SKM-1 treated with dmso at 0.1 percent for 144 hours (cell line): ENCODE data around the gene SPAG17.
"Not testable (repeated sequence)": the region's sequence is repeated elsewhere in the genome, so short reads cannot be mapped to it uniquely, and the experiment has no call there.

ENCODE experiments used
- DNase-seq: peaks from one replicate; lab custom pipeline; 2025; ENCODE audit not compliant: unreplicated experiment; lab: John Stamatoyannopoulos, UW

Gene SPAG17

GRCh38 chr1:117985239-117985638 is 199.8 kb downstream of the SPAG17 start:
- DNase-seq = no peak

- DNase-seq = no peak
Observed at GRCh38 chr1:117981455-117982192, 203.4 kb downstream of the SPAG17 start.

- DNase-seq = no peak
Observed at GRCh38 chr1:117976381-117976780, 208.6 kb downstream of the SPAG17 start.

- no peak for DNase-seq
Observed at GRCh38 chr1:117971777-117972176, 213.3 kb downstream of the SPAG17 start.

GRCh38 chr1:117970252-117970651 is 214.8 kb downstream of the SPAG17 start:
- no peak for DNase-seq

GRCh38 chr1:117967881-117968280 is 217.1 kb downstream of the SPAG17 start:
- no peak for DNase-seq

- DNase-seq = peak; percentile 22
Observed at GRCh38 chr1:117967477-117967876, 217.6 kb downstream of the SPAG17 start.

- DNase-seq = no peak
Observed at GRCh38 chr1:117964290-117965038, 220.6 kb downstream of the SPAG17 start.

GRCh38 chr1:117959364-117959763 is 225.7 kb downstream of the SPAG17 start:
- no peak for DNase-seq

- DNase-seq = no peak
Observed at GRCh38 chr1:117952386-117952785, 232.6 kb downstream of the SPAG17 start.

GRCh38 chr1:117942293-117942692 is 242.7 kb downstream of the SPAG17 start:
- no peak for DNase-seq

- DNase-seq = no peak
Observed at GRCh38 chr1:117933769-117934168, 251.3 kb downstream of the SPAG17 start.

- DNase-seq = no peak
Observed at GRCh38 chr1:117932576-117932975, 252.5 kb downstream of the SPAG17 start.

- no peak for DNase-seq
Observed at GRCh38 chr1:117930484-117930883, 254.5 kb downstream of the SPAG17 start.

GRCh38 chr1:117930173-117930447 is 254.9 kb downstream of the SPAG17 start:
- no peak for DNase-seq

GRCh38 chr1:117929343-117930172 is 255.5 kb downstream of the SPAG17 start, which contains the start of the genes GDAP2 and WDR3:
Gene GDAP2, minus strand, starts transcription at chr1:117929621. Its CDS starts 9,264 bp downstream, at chr1:117920357.
Gene WDR3, plus strand, starts transcription at chr1:117929739. Its CDS starts 3,581 bp downstream, at chr1:117933320.
- peak; percentile 98 for DNase-seq

- peak; percentile 60 for DNase-seq
Observed at GRCh38 chr1:117928881-117929342, 256.1 kb downstream of the SPAG17 start.

GRCh38 chr1:117925981-117926380 is 259.0 kb downstream of the SPAG17 start:
- no peak for DNase-seq

- DNase-seq = not testable (repeated sequence)
Observed at GRCh38 chr1:117922717-117923116, 262.3 kb downstream of the SPAG17 start.

- DNase-seq = no peak
Observed at GRCh38 chr1:117921991-117922390, 263.0 kb downstream of the SPAG17 start.

- no peak for DNase-seq
Observed at GRCh38 chr1:117919376-117919775, 265.7 kb downstream of the SPAG17 start.
